ENCODE measurements around the gene PECR.

DNA sequence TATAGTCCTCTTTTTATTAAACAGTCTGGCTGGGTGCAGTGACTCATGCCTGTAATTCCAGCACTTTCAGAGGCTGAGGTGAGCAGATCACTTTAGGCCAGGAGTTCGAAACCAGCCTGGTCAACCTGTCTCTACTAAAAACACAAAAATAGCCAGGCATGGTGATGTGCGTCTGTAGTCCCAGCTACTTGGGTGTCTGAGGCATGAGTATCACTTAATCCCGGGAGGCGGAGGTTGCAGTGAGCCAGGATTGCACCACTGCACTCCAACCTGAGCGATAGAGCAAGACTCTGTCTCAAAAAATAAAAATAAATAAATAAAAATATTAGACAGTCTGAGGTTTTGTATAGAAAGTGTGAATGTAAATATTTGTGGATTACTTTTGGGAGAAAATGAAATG is 45.3 kb upstream of the PECR start:
- TF ChIP-seq POLR2A (IDR thresholded peaks at IDR 0.05) (no peak), EP300 (IDR thresholded peaks at IDR 0.05) (no peak), POLR2AphosphoS5 (IDR thresholded peaks at IDR 0.05) (no peak)
- TF ChIP-seq, protein P1, sequence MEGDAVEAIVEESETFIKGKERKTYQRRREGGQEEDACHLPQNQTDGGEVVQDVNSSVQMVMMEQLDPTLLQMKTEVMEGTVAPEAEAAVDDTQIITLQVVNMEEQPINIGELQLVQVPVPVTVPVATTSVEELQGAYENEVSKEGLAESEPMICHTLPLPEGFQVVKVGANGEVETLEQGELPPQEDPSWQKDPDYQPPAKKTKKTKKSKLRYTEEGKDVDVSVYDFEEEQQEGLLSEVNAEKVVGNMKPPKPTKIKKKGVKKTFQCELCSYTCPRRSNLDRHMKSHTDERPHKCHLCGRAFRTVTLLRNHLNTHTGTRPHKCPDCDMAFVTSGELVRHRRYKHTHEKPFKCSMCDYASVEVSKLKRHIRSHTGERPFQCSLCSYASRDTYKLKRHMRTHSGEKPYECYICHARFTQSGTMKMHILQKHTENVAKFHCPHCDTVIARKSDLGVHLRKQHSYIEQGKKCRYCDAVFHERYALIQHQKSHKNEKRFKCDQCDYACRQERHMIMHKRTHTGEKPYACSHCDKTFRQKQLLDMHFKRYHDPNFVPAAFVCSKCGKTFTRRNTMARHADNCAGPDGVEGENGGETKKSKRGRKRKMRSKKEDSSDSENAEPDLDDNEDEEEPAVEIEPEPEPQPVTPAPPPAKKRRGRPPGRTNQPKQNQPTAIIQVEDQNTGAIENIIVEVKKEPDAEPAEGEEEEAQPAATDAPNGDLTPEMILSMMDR (IDR thresholded peaks at IDR 0.05), result no peak

All from suprapubic skin (tissue), 4 donors.